Activated T-cell treated with anti-CD3 and anti-CD28 coated beads, Interleukin-2, amount 50 U/mL, for 72 hours (primary cell): Measurements from ENCODE around the gene APEH. TPM values are rescaled to one million over a fixed set of nuclear protein-coding genes. Genes with fewer than 3 reads are reported as not detected.

Experiments used
- ATAC-seq, 2 donors: fragments of 150-1000 bp; cut with Tn5 transposase; replicated peaks in 1 of 2; 2 replicates each; pipeline ENCODE4 v1.10.0; 2021; ENCODE audit warnings: moderate library complexity in 2 of 2, mild to moderate bottlenecking in 1 of 2
- DNase-seq, 2 donors: peaks; one replicate each; pipeline ENCODE4 v3.0.0; 2021 to 2022; ENCODE audit warnings: mixed read lengths in 1 of 2
- H3K27ac Mint-ChIP-seq: one replicate; pipeline ENCODE4 v1.8.0; 2022; ENCODE audit warnings: mild to moderate bottlenecking, moderate library complexity, mixed read lengths
- H3K27me3 Mint-ChIP-seq: one replicate; pipeline ENCODE4 v1.8.0; 2022; ENCODE audit warnings: low read depth, mixed read lengths
- H3K36me3 Mint-ChIP-seq, 2 donors: one replicate each; pipeline ENCODE4 v1.8.0; 2022; ENCODE audit warnings: mixed read lengths in 2 of 2, mild to moderate bottlenecking in 1 of 2; ENCODE audit not compliant: insufficient read depth in 2 of 2
- H3K4me1 Mint-ChIP-seq: one replicate; pipeline ENCODE4 v1.8.0; 2022; ENCODE audit warnings: low read depth, mixed read lengths
- H3K4me3 Mint-ChIP-seq, 2 donors: one replicate each; pipeline ENCODE4 v1.8.0; 2022; ENCODE audit warnings: mild to moderate bottlenecking in 2 of 2, mixed read lengths in 2 of 2, moderate library complexity in 2 of 2
- H3K9me3 Mint-ChIP-seq, 2 donors: one replicate each; pipeline ENCODE4 v1.8.0; 2022; ENCODE audit warnings: mixed read lengths in 2 of 2
- total RNA-seq, 2 donors: library from RNA; stranded (reverse); gene quantifications; one replicate each; pipeline ENCODE4 v1.2.3, GENCODE V29; 2022

The APEH gene
- total RNA-seq, 2 donors from 2014 or later = 82.7 to 108 TPM

GRCh38 chr3:49725906-49726681, 51.9 kb downstream of the APEH start:
- Mint-ChIP-seq H3K27ac (peak overlapping the region; percentile 83), H3K4me1 (peaks cover 26% of the 10 kb centered on the region), H3K9me3 (no peaks in the 10 kb centered on the region), H3K27me3 (no peaks in the 10 kb centered on the region), H3K4me3 (no peak overlapping the region), H3K36me3 (peaks cover 0 to 2% of the 10 kb centered on the region in 2 donors)
- ATAC-seq (no peak), DNase-seq (no peak)

GRCh38 chr3:49727154-49727923, 53.2 kb downstream of the APEH start:
- Mint-ChIP-seq H3K27me3 (no peaks in the 10 kb centered on the region), H3K36me3 (peaks cover under 1 to 2% of the 10 kb centered on the region in 2 donors), H3K9me3 (no peaks in the 10 kb centered on the region), H3K27ac (no peak overlapping the region), H3K4me3 (no peak overlapping the region), H3K4me1 (peaks cover 17% of the 10 kb centered on the region)
- DNase-seq = no peak
- no peak for ATAC-seq

- no peaks in the 10 kb centered on the region for H3K9me3 Mint-ChIP-seq
- H3K4me3 Mint-ChIP-seq = no peak overlapping the region
- no peak overlapping the region for H3K27ac Mint-ChIP-seq
- DNase-seq (no peak), ATAC-seq (no peak)
- H3K4me1 Mint-ChIP-seq = peaks cover 11% of the 10 kb centered on the region
- peaks cover 2 to 3% of the 10 kb centered on the region in 2 donors for H3K36me3 Mint-ChIP-seq
- no peaks in the 10 kb centered on the region for H3K27me3 Mint-ChIP-seq
Measured at GRCh38 chr3:49727924-49728361, 53.8 kb downstream of the APEH start.

GRCh38 chr3:49729966-49730609, 55.9 kb downstream of the APEH start:
- ATAC-seq (no peak), DNase-seq (no peak)
- H3K27me3 Mint-ChIP-seq = no peaks in the 10 kb centered on the region
- H3K9me3 Mint-ChIP-seq = no peaks in the 10 kb centered on the region
- H3K4me1 Mint-ChIP-seq = no peaks in the 10 kb centered on the region
- no peak overlapping the region for H3K27ac Mint-ChIP-seq
- H3K4me3 Mint-ChIP-seq = no peak overlapping the region
- peaks cover 2 to 3% of the 10 kb centered on the region in 2 donors for H3K36me3 Mint-ChIP-seq

GRCh38 chr3:49732597-49732996, 58.4 kb downstream of the APEH start:
- DNase-seq (no peak), ATAC-seq (no peak)
- Mint-ChIP-seq H3K4me1 (no peaks in the 10 kb centered on the region), H3K9me3 (no peaks in the 10 kb centered on the region), H3K36me3 (peaks cover 6 to 10% of the 10 kb centered on the region in 2 donors), H3K27me3 (no peaks in the 10 kb centered on the region), H3K27ac (no peak overlapping the region), H3K4me3 (no peak overlapping the region)

- peaks cover 4% of the 10 kb centered on the region for H3K4me1 Mint-ChIP-seq
- no peaks in the 10 kb centered on the region for H3K27me3 Mint-ChIP-seq
- H3K36me3 Mint-ChIP-seq = peaks cover 6 to 14% of the 10 kb centered on the region in 2 donors
- DNase-seq = no peak
- ATAC-seq = no peak
- no peak overlapping the region for H3K4me3 Mint-ChIP-seq
- H3K9me3 Mint-ChIP-seq = no peaks in the 10 kb centered on the region
- H3K27ac Mint-ChIP-seq = peak overlapping the region; percentile 34
Measured at GRCh38 chr3:49733551-49733950, 59.4 kb downstream of the APEH start.

Other genes with a start within 250 kb of the APEH start
- gene NICN1, start 245.0 kb upstream of the APEH start, total RNA-seq = 10 to 100 TPM; 15.3 to 18.4 TPM
- 10 to 100 TPM in 1 of 2 donors, 1 to 10 TPM in 1; 9.1 to 10.3 TPM for gene DAG1, start 204.1 kb upstream of the APEH start, total RNA-seq
- under 1 TPM; 0.17 to 0.21 TPM for gene BSN, start 119.9 kb upstream of the APEH start, total RNA-seq
- gene MST1, start 15.1 kb downstream of the APEH start, total RNA-seq = 10 to 100 TPM; 27.9 to 29.8 TPM
- gene RNF123, start 15.2 kb downstream of the APEH start, total RNA-seq = 10 to 100 TPM; 35.1 to 35.2 TPM
- under 1 TPM; 0.19 to 0.72 TPM for gene AMIGO3, start 45.3 kb downstream of the APEH start, total RNA-seq
- gene GMPPB, start 49.6 kb downstream of the APEH start, total RNA-seq = 10 to 100 TPM; 22.3 to 33.4 TPM
- 10 to 100 TPM; 36.5 to 37.4 TPM for gene IP6K1, start 112.2 kb downstream of the APEH start, total RNA-seq
- gene CDHR4, start 125.5 kb downstream of the APEH start, total RNA-seq = under 1 TPM in 1 of 2 donors, not detected in 1; 0.39 TPM
- gene INKA1, start 128.9 kb downstream of the APEH start, total RNA-seq = 1 to 10 TPM; 1.2 to 1.5 TPM
- gene UBA7, start 139.6 kb downstream of the APEH start, total RNA-seq = 10 to 100 TPM; 93.5 to 98.6 TPM
- 10 to 100 TPM; 28.0 to 47.2 TPM for gene TRAIP, start 182.2 kb downstream of the APEH start, total RNA-seq
- under 1 TPM in 1 of 2 donors, not detected in 1; 0.50 TPM for gene CAMKV, start 195.6 kb downstream of the APEH start, total RNA-seq
- gene MST1R, start 229.5 kb downstream of the APEH start, total RNA-seq = 1 to 10 TPM in 1 of 2 donors, under 1 TPM in 1; 0.84 to 2.4 TPM